ENCODE measurements around the gene ARHGAP26. TPM values are rescaled to one million over a fixed set of nuclear protein-coding genes. Genes with fewer than 3 reads are reported as not detected.

The ARHGAP26 gene
- total and polyA plus RNA-seq, 4 donors: 1.8 to 16.7 (median 4.1) TPM

DNA sequence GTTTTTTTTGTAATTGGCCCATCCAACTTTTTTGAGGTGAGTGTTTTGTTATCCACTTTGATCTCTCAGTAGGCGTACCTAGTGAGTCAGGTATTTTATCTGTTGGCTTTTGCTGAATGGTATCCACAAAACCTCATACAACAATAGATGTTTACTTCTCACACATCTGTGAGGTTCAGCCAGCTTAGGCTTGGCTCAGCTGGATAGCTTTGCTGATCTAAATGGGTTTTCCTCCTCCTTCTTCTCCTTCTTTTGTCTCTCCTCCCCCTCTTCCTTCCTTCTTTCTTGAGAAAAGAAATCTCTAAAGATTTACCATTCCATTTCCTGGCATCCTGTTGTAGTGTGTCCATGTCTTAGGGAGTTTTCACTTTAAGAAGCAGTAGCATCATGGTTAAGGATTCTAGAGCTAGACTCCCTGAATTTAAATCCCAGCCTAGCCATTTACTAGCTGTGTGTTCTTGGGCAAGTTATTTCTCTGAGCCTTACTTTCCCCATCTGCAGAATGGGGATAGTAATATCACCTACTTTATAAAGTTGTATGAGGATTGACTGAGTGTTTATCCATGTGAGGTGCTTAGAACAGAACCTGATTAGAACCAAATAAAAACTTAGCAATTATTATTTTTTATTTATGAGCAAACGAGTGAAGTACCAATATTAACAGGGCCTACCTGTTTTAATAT lies 126.3 kb downstream of the ARHGAP26 start:
- Histone ChIP-seq H3K9ac (ENCODE audit: low read depth in 1 of 2, low read length in 2 of 2) (no peak overlapping the region), H3K36me3 (ENCODE audit: control insufficient read depth in 4 of 4, insufficient read depth in 3 of 4, low read depth in 1 of 4, low read length in 3 of 4) (peaks cover 0 to 6% (median 3%) of the 10 kb centered on the region in 4 donors), H3K9me3 (ENCODE audit: control insufficient read depth in 4 of 4, low read length in 3 of 4) (no peaks in the 10 kb centered on the region), H3K4me1 (ENCODE audit: control insufficient read depth in 4 of 4, insufficient read depth in 4 of 4, low read length in 3 of 4) (peaks cover 0 to 7% (median 2%) of the 10 kb centered on the region in 4 donors), H3K27me3 (ENCODE audit: control insufficient read depth in 4 of 4, insufficient read depth in 4 of 4, low read length in 3 of 4) (no peaks in the 10 kb centered on the region), H3K4me3 (ENCODE audit: low read depth in 1 of 3, low read length in 3 of 3) (no peak overlapping the region), H3K27ac (ENCODE audit: low read depth in 1 of 2, low read length in 2 of 2) (no peak overlapping the region)
- TF ChIP-seq RAD21 (IDR thresholded peaks at IDR 0.05) (no peak), CTCF (IDR thresholded peaks at IDR 0.05; ENCODE audit: low read depth, low read length, missing input control) (no peak), HNF4G (IDR thresholded peaks at IDR 0.05) (no peak), RXRA (IDR thresholded peaks at IDR 0.05) (no peak)
- TF ChIP-seq, protein P1, sequence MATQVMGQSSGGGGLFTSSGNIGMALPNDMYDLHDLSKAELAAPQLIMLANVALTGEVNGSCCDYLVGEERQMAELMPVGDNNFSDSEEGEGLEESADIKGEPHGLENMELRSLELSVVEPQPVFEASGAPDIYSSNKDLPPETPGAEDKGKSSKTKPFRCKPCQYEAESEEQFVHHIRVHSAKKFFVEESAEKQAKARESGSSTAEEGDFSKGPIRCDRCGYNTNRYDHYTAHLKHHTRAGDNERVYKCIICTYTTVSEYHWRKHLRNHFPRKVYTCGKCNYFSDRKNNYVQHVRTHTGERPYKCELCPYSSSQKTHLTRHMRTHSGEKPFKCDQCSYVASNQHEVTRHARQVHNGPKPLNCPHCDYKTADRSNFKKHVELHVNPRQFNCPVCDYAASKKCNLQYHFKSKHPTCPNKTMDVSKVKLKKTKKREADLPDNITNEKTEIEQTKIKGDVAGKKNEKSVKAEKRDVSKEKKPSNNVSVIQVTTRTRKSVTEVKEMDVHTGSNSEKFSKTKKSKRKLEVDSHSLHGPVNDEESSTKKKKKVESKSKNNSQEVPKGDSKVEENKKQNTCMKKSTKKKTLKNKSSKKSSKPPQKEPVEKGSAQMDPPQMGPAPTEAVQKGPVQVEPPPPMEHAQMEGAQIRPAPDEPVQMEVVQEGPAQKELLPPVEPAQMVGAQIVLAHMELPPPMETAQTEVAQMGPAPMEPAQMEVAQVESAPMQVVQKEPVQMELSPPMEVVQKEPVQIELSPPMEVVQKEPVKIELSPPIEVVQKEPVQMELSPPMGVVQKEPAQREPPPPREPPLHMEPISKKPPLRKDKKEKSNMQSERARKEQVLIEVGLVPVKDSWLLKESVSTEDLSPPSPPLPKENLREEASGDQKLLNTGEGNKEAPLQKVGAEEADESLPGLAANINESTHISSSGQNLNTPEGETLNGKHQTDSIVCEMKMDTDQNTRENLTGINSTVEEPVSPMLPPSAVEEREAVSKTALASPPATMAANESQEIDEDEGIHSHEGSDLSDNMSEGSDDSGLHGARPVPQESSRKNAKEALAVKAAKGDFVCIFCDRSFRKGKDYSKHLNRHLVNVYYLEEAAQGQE (IDR thresholded peaks at IDR 0.05): no peak
- DNase-seq (ENCODE audit: low spot score): no peak
- WGBS: 91% methylated on average over 2 of the region's 2 CpGs

GRCh38 chr5:142897328-142897727 lies 127.2 kb downstream of the ARHGAP26 start:
- no peak for TF ChIP-seq YY1 (IDR thresholded peaks at IDR 0.05)
- TF ChIP-seq HNF4G (IDR thresholded peaks at IDR 0.05): no peak
- TF ChIP-seq SP1 (IDR thresholded peaks at IDR 0.05): no peak
- no peak for TF ChIP-seq MAX (IDR thresholded peaks at IDR 0.05)
- TF ChIP-seq RXRA (IDR thresholded peaks at IDR 0.05): no peak
- no peak for TF ChIP-seq FOXA1 (IDR thresholded peaks at IDR 0.05)
- TF ChIP-seq, protein P1 (IDR thresholded peaks at IDR 0.05): no peak
- TF ChIP-seq JUND (IDR thresholded peaks at IDR 0.05): no peak
- no peak for TF ChIP-seq RAD21 (IDR thresholded peaks at IDR 0.05)
- no peak for TF ChIP-seq TAF1 (conservative IDR thresholded peaks at IDR 0.05)
- TF ChIP-seq CTCF (IDR thresholded peaks at IDR 0.05; ENCODE audit: low read depth, low read length, missing input control): no peak
- TF ChIP-seq FOXA2 (IDR thresholded peaks at IDR 0.05): no peak
- TF ChIP-seq ZBTB33 (IDR thresholded peaks at IDR 0.05): no peak
- TF ChIP-seq GABPA (IDR thresholded peaks at IDR 0.05 in 1 of 2, conservative IDR thresholded peaks at IDR 0.05 in 1 of 2): no peak
- TF ChIP-seq EGR1 (IDR thresholded peaks at IDR 0.05; ENCODE audit: low read depth in 2 of 2): no peak
- TF ChIP-seq NR2F2 (IDR thresholded peaks at IDR 0.05): no peak
- no peak for TF ChIP-seq ATF3 (IDR thresholded peaks at IDR 0.05)
- TF ChIP-seq HNF4A (conservative IDR thresholded peaks at IDR 0.05): no peak
- H3K36me3 ChIP-seq (ENCODE audit: control insufficient read depth in 4 of 4, insufficient read depth in 3 of 4, low read depth in 1 of 4, low read length in 3 of 4): peaks cover 0 to 6% (median 3%) of the 10 kb centered on the region in 4 donors
- no peak for DNase-seq (ENCODE audit: low spot score)
- WGBS: 97% methylated on average over 4 of the region's 4 CpGs
- H3K27ac ChIP-seq (ENCODE audit: low read depth in 1 of 2, low read length in 2 of 2): no peak overlapping the region
- no peak overlapping the region for H3K4me3 ChIP-seq (ENCODE audit: low read depth in 1 of 3, low read length in 3 of 3)
- no peaks in the 10 kb centered on the region for H3K9me3 ChIP-seq (ENCODE audit: control insufficient read depth in 4 of 4, low read length in 3 of 4)
- no peaks in the 10 kb centered on the region for H3K27me3 ChIP-seq (ENCODE audit: control insufficient read depth in 4 of 4, insufficient read depth in 4 of 4, low read length in 3 of 4)
- no peak overlapping the region for H3K9ac ChIP-seq (ENCODE audit: low read depth in 1 of 2, low read length in 2 of 2)
- H3K4me1 ChIP-seq (ENCODE audit: control insufficient read depth in 4 of 4, insufficient read depth in 4 of 4, low read length in 3 of 4): peaks cover 0 to 7% (median 2%) of the 10 kb centered on the region in 4 donors

Measured in liver (tissue), 9 donors.